Thyroid gland (tissue), 4 donors: ENCODE results near the gene IQGAP2.

Experiments used
- CTCF ChIP-seq, 6 experiments: fragments of 200-600 bp in 3 of 6; fragments of 450-650 bp in 3 of 6; sonication (generic) in 3 of 6; IDR thresholded peaks; one replicate each; pipeline ENCODE4 v1.5.1; 2016 to 2019; ENCODE audit warnings: antibody characterized with exemption in 6 of 6, mild to moderate bottlenecking in 2 of 6, inconsistent platforms in 1 of 6, moderate library complexity in 1 of 6
- POLR2A ChIP-seq, 2 donors: fragments of 450-650 bp; IDR thresholded peaks; one replicate each; pipeline ENCODE4 v1.6.1; 2017; ENCODE audit warnings: antibody characterized with exemption in 2 of 2, mild to moderate bottlenecking in 2 of 2, moderate library complexity in 1 of 2

GRCh38 chr5:76744632-76745031 is 341.5 kb downstream of the IQGAP2 start:
- no peak for TF ChIP-seq POLR2A (IDR thresholded peaks at IDR 0.05)
- no peak for TF ChIP-seq CTCF (IDR thresholded peaks at IDR 0.05)
